HepG2 (cell line): ENCODE measurements around the gene NDRG3. TPM values are rescaled to one million over a fixed set of nuclear protein-coding genes. Genes with fewer than 3 reads are reported as not detected.
A peak's percentile ranks its signal among the peaks of the same experiment; 100 is the strongest.

ENCODE experiments used
- HMGXB4 ChIP-seq, 2 experiments: sonication (generic) in 1 of 2; formaldehyde crosslinking in 1 of 2; IDR thresholded peaks; 2 replicates each; pipeline versions ENCODE4 v1.4.0 to v1.6.1; 2018 to 2020; ENCODE audit warnings: missing genetic modification reagents in 2 of 2, borderline replicate concordance in 1 of 2, low read depth in 1 of 2, mild to moderate bottlenecking in 1 of 2, missing biosample characterization in 1 of 2
- KLF9 ChIP-seq: IDR thresholded peaks from 2 replicates; pipeline ENCODE4 v1.6.1; 2016; ENCODE audit warnings: low read depth
- PHF8 ChIP-seq: sonication (generic); formaldehyde crosslinking; IDR thresholded peaks from 2 replicates; pipeline ENCODE4 v1.5.0; 2020; ENCODE audit warnings: missing genetic modification reagents
- RBM39 ChIP-seq: fragments of 200-400 bp; formaldehyde crosslinking; IDR thresholded peaks from one replicate; pipeline ENCODE4 v1.6.1; 2018; ENCODE audit warnings: antibody characterized with exemption, mild to moderate bottlenecking, low read depth, low read length; ENCODE audit not compliant: poor library complexity, severe bottlenecking
- SNRNP70 ChIP-seq: fragments of 200-400 bp; formaldehyde crosslinking; IDR thresholded peaks from 2 replicates; pipeline ENCODE4 v1.6.1; 2017; ENCODE audit warnings: mild to moderate bottlenecking, low read depth, low read length, moderate library complexity
- ZHX2 ChIP-seq, 2 experiments: sonication (generic) in 1 of 2; formaldehyde crosslinking in 1 of 2; IDR thresholded peaks; 2 replicates each; pipeline versions ENCODE4 v1.6.1 to v1.9.0; 2014 to 2022; ENCODE audit warnings: antibody characterized with exemption in 1 of 2, borderline replicate concordance in 1 of 2, inconsistent platforms in 1 of 2, low read depth in 1 of 2, missing genetic modification reagents in 1 of 2
- ZNF318 ChIP-seq: sonication (generic); formaldehyde crosslinking; IDR thresholded peaks from 2 replicates; pipeline ENCODE4 v1.4.0; 2020; ENCODE audit warnings: mild to moderate bottlenecking, missing genetic modification reagents
- ZNF878 ChIP-seq: sonication (generic); formaldehyde crosslinking; IDR thresholded peaks from 2 replicates; pipeline ENCODE4 v1.8.1; 2023; ENCODE audit warnings: mild to moderate bottlenecking, missing genetic modification reagents, moderate library complexity
- polyA plus RNA-seq, 8 experiments: library from polyadenylated mRNA; depleted of rRNA in 3 of 8; stranded (reverse) in 7 of 8; unstranded in 1 of 8; fragments of >200 nt; fragmentation: Illumina TruSeq in 4 of 8; extraction: Trizol in 4 of 8; gene quantifications; 2 replicates each; pipeline versions ENCODE4 v1.2.1 to v1.2.3, GENCODE V29; 2011 to 2016; ENCODE audit warnings: low read depth in 4 of 8, missing spikeins in 1 of 8, mixed read lengths in 1 of 8; ENCODE audit not compliant: insufficient read depth in 1 of 8
- total RNA-seq, 5 experiments: library from RNA; depleted of rRNA; stranded (reverse); fragments of >200 nt; fragmentation: Illumina TruSeq; extraction: Trizol; gene quantifications; 2 replicates each; pipeline ENCODE4 v1.2.3, GENCODE V29; 2016; ENCODE audit warnings: low read depth in 1 of 5
- TF ChIP-seq, protein P1 (sequence below): sonication (generic); formaldehyde crosslinking; conservative IDR thresholded peaks from 2 replicates; pipeline ENCODE4 v1.4.0; 2020; ENCODE audit warnings: missing genetic modification reagents

NDRG3 gene
- total and polyA plus RNA-seq, 2 of the 13 experiments (the other 11 are each of a cell fraction or from before 2014, with no cell fraction given), result 36.0 to 40.5 TPM

DNA sequence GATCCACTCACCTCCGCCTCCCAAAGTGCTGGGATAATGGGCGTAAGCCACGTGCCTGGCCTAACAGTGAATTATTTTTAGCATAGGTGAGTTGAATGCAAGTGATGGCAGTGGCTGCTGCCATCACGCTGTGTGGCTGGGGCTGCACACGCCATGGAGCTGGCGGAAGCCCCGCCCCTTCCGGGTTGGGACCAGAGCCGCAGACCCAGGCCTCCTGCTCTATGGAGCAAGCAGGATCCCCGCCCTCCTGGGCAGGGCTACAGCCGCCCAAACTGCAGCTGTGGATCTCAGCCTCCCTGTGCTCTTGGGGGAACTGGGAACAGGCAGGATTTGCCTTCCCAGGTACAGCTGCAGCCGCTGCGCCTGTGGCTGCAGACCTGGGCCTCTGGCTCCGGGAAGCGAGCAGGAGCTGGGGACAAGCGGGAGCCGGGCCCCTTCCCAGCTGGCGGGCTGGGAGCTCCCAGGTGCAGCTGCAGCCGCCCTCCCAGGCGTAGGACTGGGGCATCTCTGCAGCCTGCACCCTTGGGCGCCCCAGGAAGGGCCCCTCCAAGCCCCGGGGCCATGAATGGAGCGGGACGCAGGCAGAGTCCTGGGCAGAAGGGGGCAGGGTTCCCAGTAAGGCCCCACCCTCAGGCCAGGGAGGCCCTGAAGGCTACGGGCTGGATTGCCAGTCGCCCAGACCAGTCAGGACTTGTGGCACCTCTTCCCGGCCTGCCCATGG, 69.0 kb downstream of the NDRG3 start (continued):
- TF ChIP-seq HMGXB4 (CRISPR knock-in tag; IDR thresholded peaks at IDR 0.05; ENCODE audit: borderline replicate concordance in 1 of 2, low read depth in 1 of 2), result no peak
- TF ChIP-seq KLF9 (CRISPR knock-in tag), result no peak
- no peak for TF ChIP-seq SNRNP70
- no peak for TF ChIP-seq ZNF878
- TF ChIP-seq, protein P1, sequence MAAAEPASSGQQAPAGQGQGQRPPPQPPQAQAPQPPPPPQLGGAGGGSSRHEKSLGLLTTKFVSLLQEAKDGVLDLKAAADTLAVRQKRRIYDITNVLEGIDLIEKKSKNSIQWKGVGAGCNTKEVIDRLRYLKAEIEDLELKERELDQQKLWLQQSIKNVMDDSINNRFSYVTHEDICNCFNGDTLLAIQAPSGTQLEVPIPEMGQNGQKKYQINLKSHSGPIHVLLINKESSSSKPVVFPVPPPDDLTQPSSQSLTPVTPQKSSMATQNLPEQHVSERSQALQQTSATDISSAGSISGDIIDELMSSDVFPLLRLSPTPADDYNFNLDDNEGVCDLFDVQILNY, result no peak
- TF ChIP-seq ZNF318, result no peak
- TF ChIP-seq RBM39, result peak; percentile 63
- TF ChIP-seq ZHX2 (IDR thresholded peaks at IDR 0.05; ENCODE audit: low read depth), result no peak; the same call in 1 of the 2 replicates
- TF ChIP-seq ZHX2 (CRISPR knock-in tag; IDR thresholded peaks at IDR 0.05; ENCODE audit: borderline replicate concordance), result no peak
- TF ChIP-seq PHF8 (CRISPR knock-in tag), result peak; percentile 59
